ENCODE results near the gene KCNT1.

Gene KCNT1

GRCh38 chr9:135724186-135724787, 22.3 kb downstream of the KCNT1 start:
- no peak for DNase-seq (ENCODE audit: low spot score)
- no peak for TF ChIP-seq CTCF (IDR thresholded peaks at IDR 0.05; ENCODE audit: extremely low read depth, missing control alignments)

GRCh38 chr9:135726138-135726853, 24.3 kb downstream of the KCNT1 start:
- no peak for TF ChIP-seq CTCF (IDR thresholded peaks at IDR 0.05; ENCODE audit: extremely low read depth, missing control alignments)
- no peak for DNase-seq (ENCODE audit: low spot score)

GRCh38 chr9:135727257-135727875, 25.4 kb downstream of the KCNT1 start:
- no peak for DNase-seq (ENCODE audit: low spot score)
- TF ChIP-seq CTCF (IDR thresholded peaks at IDR 0.05; ENCODE audit: extremely low read depth, missing control alignments), result no peak

GRCh38 chr9:135728436-135729110, 26.6 kb downstream of the KCNT1 start:
- no peak for DNase-seq (ENCODE audit: low spot score)
- no peak for TF ChIP-seq CTCF (IDR thresholded peaks at IDR 0.05; ENCODE audit: extremely low read depth, missing control alignments)

- no peak for TF ChIP-seq CTCF (IDR thresholded peaks at IDR 0.05; ENCODE audit: extremely low read depth, missing control alignments)
- no peak for DNase-seq (ENCODE audit: low spot score)
These were observed 27.5 kb downstream of the KCNT1 start for GRCh38 chr9:135729480-135729879.

GRCh38 chr9:135731454-135731853, 29.5 kb downstream of the KCNT1 start:
- no peak for DNase-seq (ENCODE audit: low spot score)
- TF ChIP-seq CTCF (IDR thresholded peaks at IDR 0.05; ENCODE audit: extremely low read depth, missing control alignments), result no peak
